ENCODE data around the gene CHRM5. TPM values are rescaled to one million over a fixed set of nuclear protein-coding genes. Genes with fewer than 3 reads are reported as not detected.

The CHRM5 gene
- polyA plus RNA-seq, 1 experiment, result 0.04 TPM

GRCh38 chr15:33934921-33935320, 33.4 kb upstream of the CHRM5 start:
- TF ChIP-seq, protein P1, sequence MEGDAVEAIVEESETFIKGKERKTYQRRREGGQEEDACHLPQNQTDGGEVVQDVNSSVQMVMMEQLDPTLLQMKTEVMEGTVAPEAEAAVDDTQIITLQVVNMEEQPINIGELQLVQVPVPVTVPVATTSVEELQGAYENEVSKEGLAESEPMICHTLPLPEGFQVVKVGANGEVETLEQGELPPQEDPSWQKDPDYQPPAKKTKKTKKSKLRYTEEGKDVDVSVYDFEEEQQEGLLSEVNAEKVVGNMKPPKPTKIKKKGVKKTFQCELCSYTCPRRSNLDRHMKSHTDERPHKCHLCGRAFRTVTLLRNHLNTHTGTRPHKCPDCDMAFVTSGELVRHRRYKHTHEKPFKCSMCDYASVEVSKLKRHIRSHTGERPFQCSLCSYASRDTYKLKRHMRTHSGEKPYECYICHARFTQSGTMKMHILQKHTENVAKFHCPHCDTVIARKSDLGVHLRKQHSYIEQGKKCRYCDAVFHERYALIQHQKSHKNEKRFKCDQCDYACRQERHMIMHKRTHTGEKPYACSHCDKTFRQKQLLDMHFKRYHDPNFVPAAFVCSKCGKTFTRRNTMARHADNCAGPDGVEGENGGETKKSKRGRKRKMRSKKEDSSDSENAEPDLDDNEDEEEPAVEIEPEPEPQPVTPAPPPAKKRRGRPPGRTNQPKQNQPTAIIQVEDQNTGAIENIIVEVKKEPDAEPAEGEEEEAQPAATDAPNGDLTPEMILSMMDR (IDR thresholded peaks at IDR 0.05; ENCODE audit: insufficient read depth, low read depth, low read length), result no peak
- Histone ChIP-seq H3K4me3 (ENCODE audit: low read depth, low read length) (no peak overlapping the region), H3K36me3 (ENCODE audit: control insufficient read depth, insufficient read depth, low read length) (no peaks in the 10 kb centered on the region), H3K27me3 (ENCODE audit: control insufficient read depth, insufficient read depth, low read length) (no peaks in the 10 kb centered on the region)
- ChIA-PET CTCF (interaction anchor here (1.6 kb wide), 1 partner anchor 12 kb away, joined by 4 read pairs; no protein-coding TSS in a partner anchor), POLR2A (no interaction called here)
- peak; percentile 1 for DNase-seq (ENCODE audit: low read depth)

- no peak for DNase-seq (ENCODE audit: low read depth)
- no peak overlapping the region for H3K4me3 ChIP-seq (ENCODE audit: low read depth, low read length)
- TF ChIP-seq, protein P1 (IDR thresholded peaks at IDR 0.05; ENCODE audit: insufficient read depth, low read depth, low read length), result no peak
- H3K36me3 ChIP-seq (ENCODE audit: control insufficient read depth, insufficient read depth, low read length), result no peaks in the 10 kb centered on the region
- ChIA-PET POLR2A (no interaction called here), CTCF (interaction anchor here (0.5 kb wide), 1 partner anchor 44 kb away, joined by 3 read pairs; no protein-coding TSS in a partner anchor)
- no peaks in the 10 kb centered on the region for H3K27me3 ChIP-seq (ENCODE audit: control insufficient read depth, insufficient read depth, low read length)
These were observed 26.8 kb upstream of the CHRM5 start for GRCh38 chr15:33941279-33942063.

- POLR2A ChIA-PET, result no interaction called here
- Histone ChIP-seq H3K27me3 (ENCODE audit: control insufficient read depth, insufficient read depth, low read length) (no peaks in the 10 kb centered on the region), H3K4me3 (ENCODE audit: low read depth, low read length) (no peak overlapping the region), H3K36me3 (ENCODE audit: control insufficient read depth, insufficient read depth, low read length) (no peaks in the 10 kb centered on the region)
- CTCF ChIA-PET, result interaction anchor here (1.0 kb wide), 1 partner anchor 19 kb away, joined by 3 read pairs; no protein-coding TSS in a partner anchor
- TF ChIP-seq, protein P1 (IDR thresholded peaks at IDR 0.05; ENCODE audit: insufficient read depth, low read depth, low read length), result no peak
- DNase-seq (ENCODE audit: low read depth), result no peak
These were observed 22.1 kb upstream of the CHRM5 start for GRCh38 chr15:33946152-33946551.

- Histone ChIP-seq H3K4me3 (ENCODE audit: low read depth, low read length) (no peak overlapping the region), H3K27me3 (ENCODE audit: control insufficient read depth, insufficient read depth, low read length) (no peaks in the 10 kb centered on the region), H3K36me3 (ENCODE audit: control insufficient read depth, insufficient read depth, low read length) (no peaks in the 10 kb centered on the region)
- POLR2A ChIA-PET, result no interaction called here
- TF ChIP-seq, protein P1 (IDR thresholded peaks at IDR 0.05; ENCODE audit: insufficient read depth, low read depth, low read length), result no peak
- CTCF ChIA-PET, result no interaction called here
- DNase-seq (ENCODE audit: low read depth), result no peak
These were observed 12.4 kb upstream of the CHRM5 start for GRCh38 chr15:33955945-33956344.

GRCh38 chr15:33956397-33956796, 11.9 kb upstream of the CHRM5 start:
- Histone ChIP-seq H3K27me3 (ENCODE audit: control insufficient read depth, insufficient read depth, low read length) (no peaks in the 10 kb centered on the region), H3K36me3 (ENCODE audit: control insufficient read depth, insufficient read depth, low read length) (no peaks in the 10 kb centered on the region), H3K4me3 (ENCODE audit: low read depth, low read length) (no peak overlapping the region)
- DNase-seq (ENCODE audit: low read depth), result no peak
- TF ChIP-seq, protein P1 (IDR thresholded peaks at IDR 0.05; ENCODE audit: insufficient read depth, low read depth, low read length), result no peak
- ChIA-PET CTCF (no interaction called here), POLR2A (no interaction called here)

All from BJ (cell line).